Lung (tissue), 12 donors: ENCODE measurements around the gene RAB27B. TPM values are rescaled to one million over a fixed set of nuclear protein-coding genes. Genes with fewer than 3 reads are reported as not detected.

Source experiments
- ATAC-seq: fragments of 200-7000 bp; cut with Tn5 transposase; one replicate; pipeline ENCODE4 v1.9.1; 2020; ENCODE audit warnings: moderate number of reproducible peaks; ENCODE audit not compliant: insufficient read depth, low FRiP score
- DNase-seq, 3 donors: peaks; one replicate each; pipeline ENCODE4 v3.0.0-alpha.2; 2013 to 2017
- H3K27ac ChIP-seq, 2 donors: one replicate each; pipeline ENCODE4 v1.5.1; 2013; ENCODE audit warnings: mild to moderate bottlenecking in 2 of 2, moderate library complexity in 2 of 2, control low read depth in 1 of 2, inconsistent platforms in 1 of 2, low read depth in 1 of 2, low read length in 1 of 2
- H3K27me3 ChIP-seq, 3 donors: one replicate each; pipeline ENCODE4 v1.5.1; 2013; ENCODE audit warnings: low read length in 2 of 3; ENCODE audit not compliant: control insufficient read depth in 3 of 3, insufficient read depth in 3 of 3
- H3K36me3 ChIP-seq, 4 donors: one replicate each; pipeline ENCODE4 v1.5.1; 2013; ENCODE audit warnings: low read length in 4 of 4, mild to moderate bottlenecking in 1 of 4, moderate library complexity in 1 of 4; ENCODE audit not compliant: control insufficient read depth in 4 of 4, insufficient read depth in 4 of 4
- H3K4me1 ChIP-seq, 5 donors: one replicate each; pipeline ENCODE4 v1.5.1; 2013; ENCODE audit warnings: low read length in 5 of 5, mild to moderate bottlenecking in 2 of 5, moderate library complexity in 1 of 5; ENCODE audit not compliant: control insufficient read depth in 5 of 5, insufficient read depth in 5 of 5
- H3K4me3 ChIP-seq: one replicate; pipeline ENCODE4 v1.5.1; 2013; ENCODE audit warnings: mild to moderate bottlenecking, control low read depth, moderate library complexity
- H3K9ac ChIP-seq, 2 donors: one replicate each; pipeline ENCODE4 v1.5.1; 2013; ENCODE audit warnings: low read length in 2 of 2, control low read depth in 1 of 2; ENCODE audit not compliant: insufficient read depth in 1 of 2
- H3K9me3 ChIP-seq, 4 donors: one replicate each; pipeline ENCODE4 v1.5.1; 2013; ENCODE audit warnings: low read length in 3 of 4, mild to moderate bottlenecking in 1 of 4, moderate library complexity in 1 of 4; ENCODE audit not compliant: control insufficient read depth in 4 of 4, insufficient read depth in 3 of 4
- WGBS, 2 donors: extraction: QIAGEN DNeasy Blood & Tissue Kit; methylation state at CpG; one replicate each; pipeline ENCODE4 v1.1.7; 2013; 5-methylcytosine and 5-hydroxymethylcytosine counted together
- polyA plus RNA-seq, 2 donors: library from polyadenylated mRNA; stranded (reverse); fragments of 200-250 nt; gene quantifications; one replicate each; pipeline ENCODE4 v1.2.1, GENCODE V29; 2013
- total RNA-seq, 2 donors: library from RNA; depleted of rRNA in 1 of 2; stranded (reverse); fragments of >200 nt in 1 of 2; gene quantifications; one replicate each; pipeline ENCODE4 v1.2.1, GENCODE V29; 2014 to 2021
- TF ChIP-seq, protein P1 (sequence below): IDR thresholded peaks from 2 replicates; pipeline ENCODE4 v1.5.1; 2012; ENCODE audit warnings: mild to moderate bottlenecking; ENCODE audit errors: control extremely low read depth, extremely low read depth
- donor health status: control.
- donor health status: control.
- donor health status: Bipolar disorder and iron deficiency.
- donor health status: healthy.
- donor health status: DM: yes; HTN: yes; CAD: no.

RAB27B gene
- total and polyA plus RNA-seq, 4 donors: 5.0 to 21.5 (median 7.5) TPM

DNA sequence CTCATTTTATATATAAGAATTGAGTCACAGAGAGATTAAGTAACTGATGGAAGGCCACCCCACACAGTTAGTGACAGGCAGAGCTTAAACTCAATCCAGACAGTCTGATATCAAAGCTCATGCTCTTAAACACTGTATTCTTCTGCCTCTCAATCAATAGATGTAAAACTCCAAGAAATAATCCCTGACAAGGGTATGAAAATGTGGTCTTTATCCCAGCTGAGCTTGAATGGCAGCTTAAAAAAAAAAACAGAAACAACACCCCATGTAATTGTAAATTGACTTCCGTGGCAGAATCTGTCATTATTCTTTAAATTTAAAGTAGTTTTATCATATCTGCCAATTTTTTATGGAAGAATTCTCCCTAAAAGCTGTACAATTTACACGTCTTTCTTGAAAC, 60.1 kb downstream of the RAB27B start:
- no peaks in the 10 kb centered on the region for H3K36me3 ChIP-seq
- no peak for DNase-seq

DNA sequence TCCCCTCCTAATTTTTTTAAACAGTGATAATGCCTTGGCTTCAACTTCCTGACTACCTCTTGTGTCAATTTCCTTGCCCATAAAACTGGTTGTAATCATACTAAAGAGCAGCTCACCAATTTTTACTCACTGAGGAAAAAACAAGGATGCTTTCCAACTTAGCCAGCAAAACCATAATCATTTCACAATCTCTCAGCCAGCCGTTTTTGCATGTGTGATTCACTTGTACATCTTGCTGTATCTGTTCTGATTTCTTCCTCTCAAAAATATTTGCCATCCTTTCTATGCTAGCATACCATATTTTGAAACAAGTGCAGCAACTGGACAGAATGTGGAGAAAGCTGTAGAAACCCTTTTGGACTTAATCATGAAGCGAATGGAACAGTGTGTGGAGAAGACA, 60.7 kb downstream of the RAB27B start:
- no peaks in the 10 kb centered on the region for H3K27me3 ChIP-seq
- H3K9me3 ChIP-seq: peaks cover 0 to 2% (median 0%) of the 10 kb centered on the region in 4 donors
- no peak for DNase-seq
- TF ChIP-seq, protein P1, sequence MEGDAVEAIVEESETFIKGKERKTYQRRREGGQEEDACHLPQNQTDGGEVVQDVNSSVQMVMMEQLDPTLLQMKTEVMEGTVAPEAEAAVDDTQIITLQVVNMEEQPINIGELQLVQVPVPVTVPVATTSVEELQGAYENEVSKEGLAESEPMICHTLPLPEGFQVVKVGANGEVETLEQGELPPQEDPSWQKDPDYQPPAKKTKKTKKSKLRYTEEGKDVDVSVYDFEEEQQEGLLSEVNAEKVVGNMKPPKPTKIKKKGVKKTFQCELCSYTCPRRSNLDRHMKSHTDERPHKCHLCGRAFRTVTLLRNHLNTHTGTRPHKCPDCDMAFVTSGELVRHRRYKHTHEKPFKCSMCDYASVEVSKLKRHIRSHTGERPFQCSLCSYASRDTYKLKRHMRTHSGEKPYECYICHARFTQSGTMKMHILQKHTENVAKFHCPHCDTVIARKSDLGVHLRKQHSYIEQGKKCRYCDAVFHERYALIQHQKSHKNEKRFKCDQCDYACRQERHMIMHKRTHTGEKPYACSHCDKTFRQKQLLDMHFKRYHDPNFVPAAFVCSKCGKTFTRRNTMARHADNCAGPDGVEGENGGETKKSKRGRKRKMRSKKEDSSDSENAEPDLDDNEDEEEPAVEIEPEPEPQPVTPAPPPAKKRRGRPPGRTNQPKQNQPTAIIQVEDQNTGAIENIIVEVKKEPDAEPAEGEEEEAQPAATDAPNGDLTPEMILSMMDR: no peak
- WGBS, 2 donors: 55 to 74% methylated on average over 2 of the region's 2 CpGs
- no peak overlapping the region for H3K27ac ChIP-seq
- no peak overlapping the region for H3K4me3 ChIP-seq
- H3K4me1 ChIP-seq: no peaks in the 10 kb centered on the region
- ATAC-seq: no peak
- no peak overlapping the region for H3K9ac ChIP-seq
- H3K36me3 ChIP-seq: no peaks in the 10 kb centered on the region

More for the DNA sequence above, 60.1 kb downstream of the RAB27B start:
- H3K4me3 ChIP-seq: no peak overlapping the region
- H3K9me3 ChIP-seq: peaks cover 0 to 2% (median 0%) of the 10 kb centered on the region in 4 donors
- no peaks in the 10 kb centered on the region for H3K4me1 ChIP-seq
- no peaks in the 10 kb centered on the region for H3K27me3 ChIP-seq
- ATAC-seq: no peak
- 89 to 94% methylated on average over 2 of the region's 2 CpGs for WGBS, 2 donors
- TF ChIP-seq, protein P1: no peak
- no peak overlapping the region for H3K27ac ChIP-seq
- no peak overlapping the region for H3K9ac ChIP-seq

DNA sequence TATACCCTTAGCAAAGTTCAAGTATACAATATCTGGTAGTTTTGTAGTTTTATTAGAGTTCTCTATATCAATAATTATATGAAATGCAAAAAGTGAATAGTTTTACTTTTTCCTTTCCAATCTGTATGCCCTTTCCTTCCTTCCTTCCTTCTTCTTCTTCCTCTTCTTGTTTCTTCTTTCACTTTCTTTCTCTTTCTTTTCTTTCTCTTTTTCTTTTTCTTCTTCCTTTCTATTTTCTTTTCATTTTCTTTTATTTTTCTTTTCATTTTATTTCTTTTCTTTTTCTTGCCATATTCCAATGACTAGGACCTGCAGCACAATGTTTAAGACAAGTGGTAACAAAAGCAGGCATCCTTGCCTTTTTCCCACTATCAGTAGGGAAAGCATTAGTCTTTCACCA, 71.2 kb downstream of the RAB27B start:
- no peak for ATAC-seq
- TF ChIP-seq, protein P1: no peak

DNA sequence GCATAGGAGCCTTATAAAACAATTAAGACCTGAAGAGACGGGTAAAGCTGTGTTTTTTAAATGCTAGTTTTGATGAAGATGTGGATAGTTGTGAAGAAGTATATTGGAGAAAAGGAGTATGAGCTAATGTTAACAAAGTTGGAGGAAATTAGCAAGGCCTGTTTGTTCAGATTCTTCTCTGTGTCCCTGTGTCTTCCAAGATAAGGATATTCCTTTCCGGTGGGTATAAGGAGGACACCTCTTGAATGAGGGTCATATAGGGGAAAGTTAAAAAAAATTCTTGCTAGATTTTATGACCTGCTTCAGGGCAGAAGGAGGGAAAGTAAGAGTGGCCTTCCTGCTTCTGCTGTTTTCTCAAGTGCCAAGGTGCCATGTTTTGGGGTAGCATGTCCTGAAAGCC, 72.0 kb downstream of the RAB27B start:
- H3K4me1 ChIP-seq: no peaks in the 10 kb centered on the region
- DNase-seq: no peak
- 93 to 95% methylated on average over 2 of the region's 2 CpGs for WGBS, 2 donors
- TF ChIP-seq, protein P1: no peak
- no peaks in the 10 kb centered on the region for H3K27me3 ChIP-seq
- H3K9ac ChIP-seq: no peak overlapping the region
- no peak overlapping the region for H3K27ac ChIP-seq
- H3K36me3 ChIP-seq: peaks cover 0 to 14% (median 5%) of the 10 kb centered on the region in 4 donors
- H3K9me3 ChIP-seq: no peaks in the 10 kb centered on the region
- no peak for ATAC-seq
- no peak overlapping the region for H3K4me3 ChIP-seq

More for the DNA sequence above, 71.2 kb downstream of the RAB27B start:
- no peak overlapping the region for H3K9ac ChIP-seq
- H3K4me1 ChIP-seq: no peaks in the 10 kb centered on the region
- H3K4me3 ChIP-seq: no peak overlapping the region
- no peak for DNase-seq
- H3K27me3 ChIP-seq: no peaks in the 10 kb centered on the region
- H3K9me3 ChIP-seq: no peaks in the 10 kb centered on the region
- H3K36me3 ChIP-seq: peaks cover 0 to 7% (median 2%) of the 10 kb centered on the region in 4 donors
- H3K27ac ChIP-seq: no peak overlapping the region
